NCI-H1048 (cell line): ENCODE data around the gene CPNE9.

Experiments
- DNase-seq: peaks from one replicate; lab custom pipeline; 2025; lab: John Stamatoyannopoulos, UW

The CPNE9 gene

DNA sequence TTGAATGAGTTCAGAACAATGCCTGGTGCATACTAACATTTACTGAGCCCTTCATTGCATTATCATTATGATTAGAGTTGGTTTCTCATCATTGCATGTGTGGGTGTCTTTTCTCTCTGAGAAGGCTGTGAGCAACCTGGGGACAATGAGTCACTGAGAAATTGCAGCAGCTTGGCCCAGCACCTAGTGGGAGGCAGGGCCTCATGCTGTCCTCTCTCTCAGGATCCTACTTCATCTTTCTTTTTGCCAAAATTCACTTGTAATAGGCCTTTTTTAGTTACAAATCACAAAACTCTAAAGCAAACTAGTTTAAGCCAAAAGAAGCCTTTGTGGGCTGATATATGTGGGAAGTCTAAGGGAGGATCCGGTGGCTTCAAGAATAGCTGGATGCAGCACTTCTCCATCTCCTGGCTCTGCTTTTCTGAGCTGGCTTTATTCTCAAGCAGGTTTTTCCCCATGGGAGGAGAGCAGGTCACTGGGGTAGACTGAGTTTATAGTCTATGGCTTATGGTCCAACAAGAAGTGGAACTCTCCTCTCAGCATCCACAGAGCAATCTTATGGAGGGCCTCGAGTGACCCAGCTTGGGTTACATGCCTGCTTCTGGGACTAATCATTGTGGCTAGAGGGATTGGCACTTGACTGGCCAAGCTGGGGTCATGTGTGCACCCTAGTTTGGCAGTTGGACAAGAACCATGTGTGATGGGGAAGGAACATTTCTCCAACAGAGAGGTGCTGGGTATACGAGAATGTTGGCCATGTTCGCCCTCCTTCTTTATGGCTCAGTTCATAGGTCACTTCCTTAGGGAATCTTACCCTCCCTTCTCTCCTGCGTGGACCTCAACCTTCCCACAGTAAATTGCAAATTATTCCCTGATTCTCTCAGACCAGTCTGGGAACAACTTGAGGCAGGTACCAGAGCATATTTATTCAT lies 74.8 kb downstream of the CPNE9 start:
- DNase-seq = no peak

- no peak for DNase-seq
Observed at GRCh38 chr3:9779075-9779593, 75.5 kb downstream of the CPNE9 start.
